ENCODE measurements around the gene PAM.
A peak's percentile ranks its signal among the peaks of the same experiment; 100 is the strongest.
"Not testable (repeated sequence)": the region's sequence is repeated elsewhere in the genome, so short reads cannot be mapped to it uniquely, and the experiment has no call there.

PAM gene

DNA sequence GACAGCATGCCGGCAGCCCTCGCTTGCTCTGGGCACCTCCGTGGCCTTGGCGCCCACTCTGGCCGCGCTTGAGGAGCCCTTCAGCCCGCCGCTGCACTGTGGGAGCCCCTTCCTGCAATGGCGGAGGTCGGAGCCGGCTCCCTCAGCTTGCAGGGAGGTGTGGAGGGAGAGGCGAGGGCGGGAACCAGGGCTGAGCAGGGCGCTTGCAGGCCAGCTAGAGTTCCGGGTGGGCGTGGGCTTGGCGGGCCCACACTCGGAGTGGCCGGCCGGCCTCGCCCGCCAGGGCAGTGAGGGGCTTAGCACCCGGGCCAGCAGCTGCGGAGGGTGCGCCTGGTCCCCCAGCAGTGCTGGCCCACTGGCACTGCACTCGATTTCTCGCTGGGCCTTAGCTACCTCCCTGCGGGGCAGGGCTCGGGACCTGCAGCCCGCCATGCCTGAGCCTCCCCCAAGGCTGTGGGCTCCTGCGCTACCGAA is 3.2 kb upstream of the PAM start:
- not testable (repeated sequence) for DNase-seq (ENCODE audit: low read depth)

DNA sequence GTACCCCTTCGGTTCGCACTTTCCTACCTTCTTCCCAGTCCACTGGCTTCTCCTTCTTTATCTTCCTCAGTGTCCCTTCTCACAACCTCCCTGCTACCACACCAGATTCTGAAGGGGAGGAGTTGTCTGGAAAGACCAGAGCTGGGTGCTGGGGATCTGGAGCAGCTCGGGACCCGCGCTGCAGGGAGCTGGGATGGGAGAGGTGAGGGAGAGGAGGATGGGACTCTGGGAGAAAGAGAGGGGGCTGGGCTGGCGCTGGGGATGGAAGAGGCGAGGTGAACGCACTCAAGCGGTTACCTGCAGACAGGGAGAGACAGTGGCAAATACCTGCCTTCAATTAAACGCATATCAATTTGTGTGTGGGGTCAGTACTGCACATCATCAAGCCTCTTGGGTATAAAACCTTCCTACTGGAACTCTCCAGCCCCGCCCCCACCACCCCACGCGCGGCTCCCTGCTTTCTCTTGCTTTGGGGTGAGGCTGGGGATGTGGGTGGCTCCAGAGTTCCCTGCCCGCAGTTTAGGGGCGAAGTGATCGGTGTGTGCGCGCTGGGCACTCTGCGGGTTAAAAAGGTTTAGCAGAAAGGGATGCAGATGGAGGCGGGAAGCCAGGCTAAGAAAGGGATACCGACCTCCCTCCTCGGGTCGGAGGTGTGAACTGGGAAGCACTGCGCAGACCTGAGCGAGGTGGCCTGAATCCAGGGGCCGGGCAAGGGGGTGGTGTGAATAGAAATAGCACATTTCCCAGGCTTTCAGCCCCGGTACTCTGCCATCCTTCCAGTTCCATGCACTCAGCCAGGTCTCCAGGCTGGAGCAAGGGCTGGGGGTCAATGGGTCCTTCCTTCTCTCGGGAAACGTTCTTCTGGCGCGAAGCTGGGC is 977 bp upstream of the PAM start:
- DNase-seq (ENCODE audit: low read depth), result peak; percentile 3

DNA sequence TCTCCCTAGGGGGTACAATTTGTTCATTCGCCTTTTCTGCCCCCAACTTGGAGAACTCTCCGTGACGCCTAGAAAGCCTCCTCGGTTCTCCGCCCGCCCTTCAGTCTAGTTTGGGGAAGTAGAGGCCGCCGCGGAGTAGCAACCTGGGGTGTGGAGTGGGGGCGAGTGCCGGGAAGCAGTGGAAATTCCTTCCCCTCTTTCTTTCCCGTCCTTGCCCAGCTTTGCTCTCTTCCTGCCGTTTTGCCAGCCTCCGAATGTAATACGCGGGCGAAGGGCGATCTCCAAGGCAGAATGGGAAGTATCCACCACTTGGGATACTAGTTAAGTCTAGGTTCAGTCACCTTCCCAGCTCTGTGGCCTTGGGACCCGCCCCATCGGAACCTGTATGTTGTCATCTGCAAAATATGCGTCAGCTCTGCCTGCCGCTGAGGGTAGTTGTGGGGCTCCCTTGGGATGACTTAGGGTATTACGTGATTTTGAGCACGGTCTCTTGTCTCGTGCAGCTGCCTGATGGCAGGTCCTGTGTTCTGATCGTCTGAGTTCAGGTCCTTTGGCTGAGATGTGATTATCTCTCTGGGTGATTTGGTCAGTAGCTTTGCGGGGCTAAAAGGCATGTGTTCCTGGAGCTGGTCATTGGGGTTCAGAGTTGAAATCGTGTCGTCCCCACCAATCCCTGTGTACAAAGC is 724 bp downstream of the PAM start:
- DNase-seq (ENCODE audit: low read depth), result peak; percentile 55

DNA sequence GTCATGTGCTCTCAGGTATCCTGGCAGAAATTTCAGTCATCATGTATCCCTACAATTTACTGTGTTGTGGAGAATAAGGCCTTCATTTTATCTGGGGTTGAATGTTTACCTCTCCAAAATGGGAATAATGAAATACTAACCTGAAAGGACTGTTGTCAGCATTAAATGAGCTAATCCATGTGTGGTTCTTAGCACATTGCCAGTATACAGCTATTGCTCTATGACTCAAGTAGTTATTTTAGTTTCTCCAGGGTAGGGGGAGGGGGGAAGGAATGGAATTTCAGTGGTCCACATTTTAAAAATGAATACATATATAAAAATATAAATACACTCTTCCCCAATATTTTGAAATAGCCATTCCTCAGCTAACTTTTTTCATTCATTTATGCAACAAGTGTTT is 3.5 kb downstream of the PAM start:
- no peak for DNase-seq (ENCODE audit: low read depth)

- no peak for DNase-seq (ENCODE audit: low read depth)
Measured at GRCh38 chr5:102759289-102759688, 4.2 kb downstream of the PAM start.

DNA sequence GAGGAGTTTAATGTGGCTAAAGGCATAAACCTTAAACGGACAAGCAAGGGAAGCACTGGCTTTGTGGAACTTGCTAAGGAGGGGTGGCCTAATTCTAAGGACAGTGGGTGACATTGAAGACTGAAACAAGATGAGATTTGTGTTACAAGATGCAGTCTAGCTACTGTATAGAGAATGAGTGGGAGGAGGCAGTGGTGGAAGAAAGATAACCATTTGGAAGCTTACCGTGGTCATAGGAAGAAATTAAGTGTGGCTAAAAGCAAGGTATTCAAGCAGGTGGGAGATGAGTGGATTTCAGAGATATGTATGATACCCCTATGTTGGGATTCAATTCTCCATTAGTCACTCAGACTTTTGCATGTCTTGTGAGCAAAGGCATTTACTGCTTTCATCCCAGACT is 4.6 kb downstream of the PAM start:
- DNase-seq (ENCODE audit: low read depth), result no peak

- no peak for DNase-seq (ENCODE audit: low read depth)
Measured at GRCh38 chr5:102760815-102761214, 5.7 kb downstream of the PAM start.

GRCh38 chr5:102762095-102762534 is 7.0 kb downstream of the PAM start:
- no peak for DNase-seq (ENCODE audit: low read depth)

- no peak for DNase-seq (ENCODE audit: low read depth)
Measured at GRCh38 chr5:102762562-102763227, 7.6 kb downstream of the PAM start.

- DNase-seq (ENCODE audit: low read depth), result no peak
Measured at GRCh38 chr5:102763734-102764133, 8.6 kb downstream of the PAM start.

GRCh38 chr5:102764381-102765004 is 9.4 kb downstream of the PAM start:
- no peak for DNase-seq (ENCODE audit: low read depth)

GRCh38 chr5:102765350-102765749 is 10.2 kb downstream of the PAM start:
- no peak for DNase-seq (ENCODE audit: low read depth)

GRCh38 chr5:102766295-102767090 is 11.4 kb downstream of the PAM start:
- DNase-seq (ENCODE audit: low read depth), result no peak

DNA sequence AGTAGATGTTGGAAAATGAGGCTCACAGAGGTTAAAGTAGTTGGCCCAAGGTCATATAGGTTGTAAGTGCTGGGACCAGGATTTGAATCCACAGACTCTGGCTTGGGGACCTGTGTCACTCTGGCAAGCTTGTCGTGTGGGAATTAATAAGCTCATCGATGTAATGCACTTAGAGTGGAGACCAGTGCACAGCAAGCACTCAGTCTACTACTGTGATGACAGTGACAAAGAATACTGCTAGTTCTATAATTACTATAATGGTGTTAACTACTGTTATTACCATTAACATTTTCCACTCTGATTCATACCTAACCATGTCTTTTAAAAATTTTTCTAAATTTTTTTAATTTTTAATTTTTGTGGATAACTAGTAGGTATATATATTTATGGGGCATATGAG is 12.8 kb downstream of the PAM start:
- DNase-seq (ENCODE audit: low read depth), result no peak

GRCh38 chr5:102770803-102771202 is 15.7 kb downstream of the PAM start:
- DNase-seq (ENCODE audit: low read depth), result no peak

GRCh38 chr5:102771435-102771834 is 16.3 kb downstream of the PAM start:
- no peak for DNase-seq (ENCODE audit: low read depth)

DNA sequence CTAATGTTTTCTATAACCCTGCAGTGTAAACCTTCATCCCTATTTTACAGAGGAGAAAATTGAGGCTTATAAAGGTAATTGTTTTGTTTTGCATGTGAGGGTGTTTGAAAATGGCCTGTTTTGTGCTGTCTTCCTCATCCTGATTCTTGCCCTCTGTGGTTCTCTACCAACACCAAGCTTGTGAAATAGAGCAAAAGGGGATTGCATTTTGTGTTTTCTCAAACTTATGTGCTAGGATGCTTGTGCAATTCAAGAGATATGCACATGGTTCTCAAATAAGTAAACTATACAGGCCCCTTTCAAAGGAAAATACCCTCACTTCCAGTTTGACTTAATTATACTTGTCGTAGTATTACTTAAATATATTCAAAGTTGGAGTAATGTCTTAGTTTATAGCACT is 17.2 kb downstream of the PAM start:
- DNase-seq (ENCODE audit: low read depth), result no peak

DNA sequence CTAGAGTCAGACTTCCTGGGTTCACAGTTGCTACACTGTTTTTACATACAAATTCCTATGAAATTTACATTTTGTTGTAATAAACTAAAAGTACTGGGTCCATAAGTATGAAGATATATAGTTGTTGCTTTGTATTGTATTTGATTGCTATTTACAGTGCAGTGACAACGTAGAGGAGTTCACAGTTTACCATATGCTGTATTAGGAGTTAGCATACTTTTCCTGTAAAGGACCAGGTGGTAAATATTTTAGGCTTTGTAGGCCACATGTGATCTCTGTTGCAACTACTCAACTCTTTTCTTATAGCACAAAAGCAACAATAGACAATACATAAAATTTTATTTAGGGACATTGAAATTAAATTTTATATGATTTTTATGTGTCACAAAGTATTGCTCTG is 18.0 kb downstream of the PAM start:
- DNase-seq (ENCODE audit: low read depth), result no peak

- DNase-seq (ENCODE audit: low read depth), result not testable (repeated sequence)
Measured at GRCh38 chr5:102775756-102776155, 20.7 kb downstream of the PAM start.

- DNase-seq (ENCODE audit: low read depth), result no peak
Measured at GRCh38 chr5:102777099-102777498, 22.0 kb downstream of the PAM start.

DNA sequence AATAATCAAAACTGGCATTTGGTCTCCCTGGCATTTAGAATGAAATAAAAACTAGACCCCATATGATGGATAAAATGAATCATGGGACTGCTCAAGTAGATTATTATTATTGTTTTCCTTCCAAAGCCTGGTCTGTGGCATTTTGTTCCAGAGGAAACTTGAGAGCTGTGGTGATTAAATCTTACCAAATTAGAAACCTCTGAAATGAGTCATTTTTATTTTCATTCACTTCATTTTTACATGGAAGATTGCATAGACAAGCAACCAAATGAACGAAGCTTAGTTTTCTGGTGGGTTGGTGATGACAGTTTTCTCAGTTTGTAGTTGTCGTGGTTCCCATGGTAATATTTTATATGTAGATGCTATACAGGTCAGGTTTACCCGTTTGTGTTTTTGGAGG is 23.4 kb downstream of the PAM start:
- no peak for DNase-seq (ENCODE audit: low read depth)
